ENCODE results near the gene TUG1. TPM values are rescaled to one million over a fixed set of nuclear protein-coding genes. Genes with fewer than 3 reads are reported as not detected.

TUG1 gene
- total and polyA plus RNA-seq, 4 donors: 11.3 to 32.9 (median 18.2) TPM

- Histone ChIP-seq H3K4me1 (ENCODE audit: control insufficient read depth in 4 of 4, insufficient read depth in 4 of 4, low read length in 3 of 4) (peaks cover 1 to 6% (median 5%) of the 10 kb centered on the region in 4 donors), H3K4me3 (ENCODE audit: low read depth in 1 of 3, low read length in 3 of 3) (no peak overlapping the region), H3K9me3 (ENCODE audit: control insufficient read depth in 4 of 4, low read length in 3 of 4) (peaks cover under 1 to 5% (median 2%) of the 10 kb centered on the region in 4 donors), H3K36me3 (ENCODE audit: control insufficient read depth in 4 of 4, insufficient read depth in 3 of 4, low read depth in 1 of 4, low read length in 3 of 4) (peaks cover 0 to 6% (median 1%) of the 10 kb centered on the region in 4 donors), H3K9ac (ENCODE audit: low read depth in 1 of 2, low read length in 2 of 2) (no peak overlapping the region), H3K27me3 (ENCODE audit: control insufficient read depth in 4 of 4, insufficient read depth in 4 of 4, low read length in 3 of 4) (no peaks in the 10 kb centered on the region), H3K27ac (ENCODE audit: low read depth in 1 of 2, low read length in 2 of 2) (no peak overlapping the region)
- under 1% methylated on average over 9 of the region's 9 CpGs for WGBS
- DNase-seq (ENCODE audit: low spot score): peak; percentile 92
- no peak for TF ChIP-seq GABPA (IDR thresholded peaks at IDR 0.05 in 1 of 2, conservative IDR thresholded peaks at IDR 0.05 in 1 of 2)
- TF ChIP-seq RXRA (IDR thresholded peaks at IDR 0.05): no peak
- no peak for TF ChIP-seq FOXA1 (IDR thresholded peaks at IDR 0.05)
- no peak for TF ChIP-seq FOXA2 (IDR thresholded peaks at IDR 0.05)
- TF ChIP-seq MAX (IDR thresholded peaks at IDR 0.05): no peak
- TF ChIP-seq HNF4A (conservative IDR thresholded peaks at IDR 0.05): no peak
- TF ChIP-seq TAF1 (conservative IDR thresholded peaks at IDR 0.05): no peak
- no peak for TF ChIP-seq ATF3 (IDR thresholded peaks at IDR 0.05)
- no peak for TF ChIP-seq YY1 (IDR thresholded peaks at IDR 0.05)
- TF ChIP-seq HNF4G (IDR thresholded peaks at IDR 0.05): no peak
- TF ChIP-seq EGR1 (IDR thresholded peaks at IDR 0.05; ENCODE audit: low read depth in 2 of 2): no peak
- peak; percentile 90 for TF ChIP-seq CTCF (IDR thresholded peaks at IDR 0.05; ENCODE audit: low read depth, low read length, missing input control)
- peak; percentile 75 to 80 for TF ChIP-seq RAD21 (IDR thresholded peaks at IDR 0.05)
- TF ChIP-seq ZBTB33 (IDR thresholded peaks at IDR 0.05): no peak
Observed at GRCh38 chr22:30920407-30920806, 48.7 kb upstream of the TUG1 start.

GRCh38 chr22:30921108-30921507, 48.0 kb upstream of the TUG1 start:
- Histone ChIP-seq H3K36me3 (ENCODE audit: control insufficient read depth in 4 of 4, insufficient read depth in 3 of 4, low read depth in 1 of 4, low read length in 3 of 4) (peaks cover 2 to 13% (median 4%) of the 10 kb centered on the region in 4 donors), H3K9me3 (ENCODE audit: control insufficient read depth in 4 of 4, low read length in 3 of 4) (no peaks in the 10 kb centered on the region), H3K4me1 (ENCODE audit: control insufficient read depth in 4 of 4, insufficient read depth in 4 of 4, low read length in 3 of 4) (peaks cover 1 to 6% (median 5%) of the 10 kb centered on the region in 4 donors), H3K9ac (ENCODE audit: low read depth in 1 of 2, low read length in 2 of 2) (no peak overlapping the region), H3K27ac (ENCODE audit: low read depth in 1 of 2, low read length in 2 of 2) (no peak overlapping the region), H3K27me3 (ENCODE audit: control insufficient read depth in 4 of 4, insufficient read depth in 4 of 4, low read length in 3 of 4) (no peaks in the 10 kb centered on the region), H3K4me3 (ENCODE audit: low read depth in 1 of 3, low read length in 3 of 3) (peak overlapping the region in 2 of 3 donors; percentile 51 to 55)
- DNase-seq (ENCODE audit: low spot score): no peak
- 59% methylated on average over 6 of the region's 6 CpGs for WGBS
- TF ChIP-seq RAD21 (IDR thresholded peaks at IDR 0.05) (no peak), HNF4G (IDR thresholded peaks at IDR 0.05) (no peak), CTCF (IDR thresholded peaks at IDR 0.05; ENCODE audit: low read depth, low read length, missing input control) (no peak), HNF4A (conservative IDR thresholded peaks at IDR 0.05) (no peak), RXRA (IDR thresholded peaks at IDR 0.05) (no peak), EGR1 (IDR thresholded peaks at IDR 0.05; ENCODE audit: low read depth in 2 of 2) (no peak), ZBTB33 (IDR thresholded peaks at IDR 0.05) (no peak), YY1 (IDR thresholded peaks at IDR 0.05) (no peak), TAF1 (conservative IDR thresholded peaks at IDR 0.05) (no peak), SP1 (IDR thresholded peaks at IDR 0.05) (no peak), GABPA (IDR thresholded peaks at IDR 0.05 in 1 of 2, conservative IDR thresholded peaks at IDR 0.05 in 1 of 2) (no peak), JUND (IDR thresholded peaks at IDR 0.05) (no peak), ATF3 (IDR thresholded peaks at IDR 0.05) (no peak), NR2F2 (IDR thresholded peaks at IDR 0.05) (no peak), REST (IDR thresholded peaks at IDR 0.05) (no peak), FOXA1 (IDR thresholded peaks at IDR 0.05) (no peak)
